Hepatocyte (in vitro differentiated cells): ENCODE data around the gene SLC25A48. TPM values are rescaled to one million over a fixed set of nuclear protein-coding genes. Genes with fewer than 3 reads are reported as not detected.

ENCODE experiments used
- DNase-seq: peaks from one replicate; pipeline ENCODE4 v3.0.0-alpha.2; 2016; ENCODE audit warnings: low spot score
- H2AFZ ChIP-seq: fragments of 200-600 bp; sonication (generic); 2 replicates; pipeline ENCODE4 v1.6.0; 2016; ENCODE audit warnings: antibody characterized with exemption, mild to moderate bottlenecking
- H3K27ac ChIP-seq: fragments of 200-600 bp; sonication (generic); 2 replicates; pipeline ENCODE4 v1.5.1; 2016; ENCODE audit warnings: mild to moderate bottlenecking
- H3K27me3 ChIP-seq: fragments of 200-600 bp; sonication (generic); 2 replicates; pipeline ENCODE4 v1.6.1; 2016
- H3K36me3 ChIP-seq: fragments of 200-600 bp; sonication (generic); replicated peaks from 2 replicates; pipeline ENCODE4 v1.5.1; 2016; ENCODE audit warnings: low read depth; ENCODE audit not compliant: insufficient read depth
- H3K4me1 ChIP-seq: fragments of 200-600 bp; sonication (generic); 2 replicates; pipeline ENCODE4 v1.5.1; 2016; ENCODE audit warnings: mild to moderate bottlenecking, moderate library complexity; ENCODE audit not compliant: insufficient read depth
- H3K4me2 ChIP-seq: fragments of 200-600 bp; sonication (generic); 2 replicates; pipeline ENCODE4 v1.6.0; 2016
- H3K4me3 ChIP-seq: fragments of 200-600 bp; sonication (generic); 2 replicates; pipeline ENCODE4 v1.5.1; 2016; ENCODE audit warnings: mild to moderate bottlenecking
- H3K79me2 ChIP-seq: fragments of 200-600 bp; sonication (generic); 2 replicates; pipeline ENCODE4 v1.6.0; 2017; ENCODE audit warnings: mild to moderate bottlenecking
- H3K9me2 ChIP-seq: fragments of 200-600 bp; sonication (generic); replicated peaks from 2 replicates; pipeline ENCODE4 v1.6.0; 2017; ENCODE audit warnings: mild to moderate bottlenecking; ENCODE audit not compliant: insufficient read depth
- H3K9me3 ChIP-seq: fragments of 200-600 bp; sonication (generic); 2 replicates; pipeline ENCODE4 v1.5.1; 2016; ENCODE audit warnings: low read depth, mild to moderate bottlenecking
- H4K20me1 ChIP-seq: fragments of 200-600 bp; sonication (generic); 2 replicates; pipeline ENCODE4 v1.6.0; 2016; ENCODE audit warnings: mild to moderate bottlenecking; ENCODE audit not compliant: insufficient read depth, poor library complexity, severe bottlenecking
- EZH2 ChIP-seq: fragments of 200-600 bp; sonication (generic); IDR thresholded peaks from 2 replicates; pipeline ENCODE4 v1.6.1; 2016; ENCODE audit warnings: antibody characterized with exemption, mild to moderate bottlenecking, borderline replicate concordance
- EZH2phosphoT487 ChIP-seq: fragments of 200-600 bp; sonication (generic); IDR thresholded peaks from one replicate; pipeline ENCODE4 v1.6.1; 2018; ENCODE audit warnings: antibody characterized with exemption, mild to moderate bottlenecking, low read depth, moderate library complexity; ENCODE audit not compliant: unreplicated experiment, severe bottlenecking
- WGBS: methylation state at CpG from one replicate; pipeline ENCODE4 v1.1.6; 2016; ENCODE audit warnings: low lambda C conversion rate; ENCODE audit errors: missing lambda C conversion rate; 5-methylcytosine and 5-hydroxymethylcytosine counted together
- polyA plus RNA-seq: library from polyadenylated mRNA; unstranded; fragments of >200 nt; fragmentation: Nextera tagmentation; extraction: Ambion mirVana; gene quantifications from 2 replicates; pipeline ENCODE4 v1.2.1, GENCODE V29; 2016
- total RNA-seq: library from RNA; depleted of rRNA; stranded (reverse); fragments of >200 nt; gene quantifications from 2 replicates; pipeline ENCODE4 v1.2.3, GENCODE V29; 2014
- TF ChIP-seq, protein P1 (sequence below): fragments of 200-600 bp; sonication (generic); IDR thresholded peaks from 2 replicates; pipeline ENCODE4 v1.5.1; 2016; ENCODE audit warnings: antibody characterized with exemption, mild to moderate bottlenecking; ENCODE audit not compliant: poor library complexity

SLC25A48 gene
- total and polyA plus RNA-seq, 2 experiments from 2014 or later, result 0.79 to 1.0 TPM

DNA sequence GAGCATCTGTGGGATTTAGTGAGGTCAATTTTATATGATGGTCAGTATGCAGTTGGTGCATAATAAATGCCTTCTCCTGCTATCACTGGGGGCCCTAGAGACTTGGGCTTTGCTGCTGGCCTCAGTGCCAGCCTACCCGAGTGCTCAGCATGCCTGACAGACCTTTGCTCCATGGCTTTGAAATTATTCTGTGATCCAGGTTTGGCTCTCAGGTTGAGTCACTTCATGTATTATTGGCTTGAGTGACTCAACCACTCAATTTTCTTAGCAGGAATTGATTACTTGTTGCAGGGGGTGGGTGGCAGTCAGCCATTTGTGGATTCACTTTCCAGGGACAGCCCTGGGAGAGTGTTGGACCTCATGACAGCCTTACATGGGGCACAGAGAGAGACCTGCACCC lies 13.5 kb downstream of the SLC25A48 start:
- Histone ChIP-seq H3K36me3 (no peaks in the 10 kb centered on the region), H3K79me2 (no peaks in the 10 kb centered on the region), H3K9me3 (no peaks in the 10 kb centered on the region), H3K4me1 (no peaks in the 10 kb centered on the region), H4K20me1 (no peaks in the 10 kb centered on the region), H3K27ac (no peak overlapping the region), H3K27me3 (no peaks in the 10 kb centered on the region), H3K4me3 (no peak overlapping the region), H3K4me2 (no peak overlapping the region), H3K9me2 (no peaks in the 10 kb centered on the region), H2AFZ (no peak overlapping the region)
- WGBS, result 60% methylated on average over 1 of the region's 1 CpG
- TF ChIP-seq, protein P1, sequence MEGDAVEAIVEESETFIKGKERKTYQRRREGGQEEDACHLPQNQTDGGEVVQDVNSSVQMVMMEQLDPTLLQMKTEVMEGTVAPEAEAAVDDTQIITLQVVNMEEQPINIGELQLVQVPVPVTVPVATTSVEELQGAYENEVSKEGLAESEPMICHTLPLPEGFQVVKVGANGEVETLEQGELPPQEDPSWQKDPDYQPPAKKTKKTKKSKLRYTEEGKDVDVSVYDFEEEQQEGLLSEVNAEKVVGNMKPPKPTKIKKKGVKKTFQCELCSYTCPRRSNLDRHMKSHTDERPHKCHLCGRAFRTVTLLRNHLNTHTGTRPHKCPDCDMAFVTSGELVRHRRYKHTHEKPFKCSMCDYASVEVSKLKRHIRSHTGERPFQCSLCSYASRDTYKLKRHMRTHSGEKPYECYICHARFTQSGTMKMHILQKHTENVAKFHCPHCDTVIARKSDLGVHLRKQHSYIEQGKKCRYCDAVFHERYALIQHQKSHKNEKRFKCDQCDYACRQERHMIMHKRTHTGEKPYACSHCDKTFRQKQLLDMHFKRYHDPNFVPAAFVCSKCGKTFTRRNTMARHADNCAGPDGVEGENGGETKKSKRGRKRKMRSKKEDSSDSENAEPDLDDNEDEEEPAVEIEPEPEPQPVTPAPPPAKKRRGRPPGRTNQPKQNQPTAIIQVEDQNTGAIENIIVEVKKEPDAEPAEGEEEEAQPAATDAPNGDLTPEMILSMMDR, result no peak
- TF ChIP-seq EZH2 (no peak), EZH2phosphoT487 (no peak)
- DNase-seq, result no peak

DNA sequence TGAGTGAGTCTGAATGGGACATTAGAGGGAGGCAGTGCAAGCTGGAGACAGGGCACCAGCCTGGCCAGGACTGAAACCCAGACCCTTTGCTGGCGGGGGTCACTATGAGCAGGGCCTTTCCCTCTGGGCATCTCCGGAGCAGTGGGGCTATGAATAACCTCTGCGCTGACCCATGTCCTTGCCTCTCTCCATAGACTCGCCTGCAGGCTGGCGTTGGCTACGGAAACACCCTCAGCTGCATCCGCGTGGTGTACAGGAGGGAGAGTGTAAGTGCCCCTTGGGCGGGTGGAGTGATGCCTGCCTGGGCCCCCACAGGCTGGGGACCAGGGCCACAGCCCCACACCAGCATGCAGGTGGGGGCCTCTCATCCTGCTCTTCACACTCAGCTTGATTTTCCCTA lies 15.8 kb downstream of the SLC25A48 start:
- TF ChIP-seq EZH2, result no peak
- TF ChIP-seq, protein P1, result no peak
- no peak for TF ChIP-seq EZH2phosphoT487
- H4K20me1 ChIP-seq, result no peaks in the 10 kb centered on the region
- H3K9me3 ChIP-seq, result no peaks in the 10 kb centered on the region
- no peaks in the 10 kb centered on the region for H3K79me2 ChIP-seq
- H3K9me2 ChIP-seq, result no peaks in the 10 kb centered on the region
- H3K4me3 ChIP-seq, result no peak overlapping the region
- no peaks in the 10 kb centered on the region for H3K27me3 ChIP-seq
- no peak overlapping the region for H3K4me2 ChIP-seq
- no peaks in the 10 kb centered on the region for H3K4me1 ChIP-seq
- H2AFZ ChIP-seq, result no peak overlapping the region
- H3K27ac ChIP-seq, result no peak overlapping the region
- no peak for DNase-seq
- 92% methylated on average over 9 of the region's 9 CpGs for WGBS
- H3K36me3 ChIP-seq, result no peaks in the 10 kb centered on the region

DNA sequence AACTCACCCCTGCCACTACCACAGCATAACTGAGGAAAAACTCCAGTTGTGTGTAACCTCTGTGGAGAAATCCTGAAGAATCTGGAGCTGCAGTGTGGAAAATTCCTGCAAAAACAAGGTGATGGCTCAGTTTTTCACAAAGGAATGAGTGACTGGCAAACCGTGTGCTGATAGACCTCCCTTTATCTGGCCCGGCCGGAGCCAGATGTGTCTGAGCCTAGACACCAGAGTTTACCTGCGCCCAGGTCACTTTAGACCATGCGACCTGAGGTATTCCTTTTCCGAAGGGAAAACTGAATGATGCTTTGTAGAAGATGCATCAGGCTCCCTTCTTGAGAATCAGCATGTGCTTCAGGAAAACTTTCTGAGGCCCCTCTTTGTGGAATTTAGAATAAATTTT lies 16.2 kb downstream of the SLC25A48 start:
- Histone ChIP-seq H4K20me1 (no peaks in the 10 kb centered on the region), H3K9me3 (no peaks in the 10 kb centered on the region), H3K27ac (no peak overlapping the region), H3K79me2 (no peaks in the 10 kb centered on the region), H3K36me3 (no peaks in the 10 kb centered on the region), H3K9me2 (no peaks in the 10 kb centered on the region), H3K4me2 (no peak overlapping the region), H3K27me3 (no peaks in the 10 kb centered on the region), H3K4me1 (no peaks in the 10 kb centered on the region), H3K4me3 (no peak overlapping the region), H2AFZ (no peak overlapping the region)
- DNase-seq, result no peak
- TF ChIP-seq EZH2 (no peak), EZH2phosphoT487 (no peak)
- TF ChIP-seq, protein P1, result no peak
- WGBS, result 92% methylated on average over 6 of the region's 6 CpGs
